Ovary (tissue), 9 donors: Measurements from ENCODE around the gene PIGC. TPM values are rescaled to one million over a fixed set of nuclear protein-coding genes. Genes with fewer than 3 reads are reported as not detected.
A peak's percentile ranks its signal among the peaks of the same experiment; 100 is the strongest.
"Not testable (repeated sequence)": the region's sequence is repeated elsewhere in the genome, so short reads cannot be mapped to it uniquely, and the experiment has no call there.

ENCODE experiments used
- DNase-seq, 5 donors: peaks; one replicate each; pipeline ENCODE4 v3.0.0-alpha.2; 2019 to 2020
- H3K27ac ChIP-seq, 2 donors: fragments of 200-600 bp; one replicate each; pipeline versions ENCODE4 v1.5.1 to v1.8.0; 2019 to 2022
- H3K27me3 ChIP-seq: fragments of 200-600 bp; one replicate; pipeline ENCODE4 v1.8.0; 2022
- H3K36me3 ChIP-seq: fragments of 200-600 bp; sonication (generic); one replicate; pipeline ENCODE4 v1.5.1; 2019
- H3K4me1 ChIP-seq: one replicate; pipeline ENCODE4 v1.8.1; 2013; ENCODE audit warnings: mild to moderate bottlenecking, moderate library complexity; ENCODE audit not compliant: insufficient read depth
- H3K4me3 ChIP-seq: fragments of 200-600 bp; sonication (generic); one replicate; pipeline ENCODE4 v1.5.1; 2017
- H3K9me3 ChIP-seq, 2 donors: fragments of 200-600 bp in 1 of 2; sonication (generic) in 1 of 2; one replicate each; pipeline versions ENCODE4 v1.5.1 to v1.8.1; 2013 to 2019; ENCODE audit warnings: mild to moderate bottlenecking in 1 of 2, moderate library complexity in 1 of 2
- CTCF ChIP-seq, 3 donors: fragments of 450-650 bp in 2 of 3; fragments of 200-600 bp in 1 of 3; IDR thresholded peaks; one replicate each; pipeline versions ENCODE4 v1.5.1 to v1.8.0; 2016 to 2022; ENCODE audit warnings: antibody characterized with exemption in 3 of 3, mild to moderate bottlenecking in 1 of 3
- EP300 ChIP-seq: sonication (generic); formaldehyde crosslinking; IDR thresholded peaks from one replicate; pipeline ENCODE4 v1.6.1; 2017; ENCODE audit warnings: antibody characterized with exemption
- POLR2A ChIP-seq: fragments of 450-650 bp; IDR thresholded peaks from one replicate; pipeline ENCODE4 v1.6.1; 2017; ENCODE audit warnings: antibody characterized with exemption, mild to moderate bottlenecking, moderate library complexity
- WGBS, 3 donors: extraction: QIAGEN DNeasy Blood & Tissue Kit in 1 of 3; methylation state at CpG; one replicate each; pipeline versions ENCODE4 v1.1.5 to v1.1.7; 2013 to 2017; 5-methylcytosine and 5-hydroxymethylcytosine counted together
- intact Hi-C, 4 donors: fragments of 100-400 bp; cut with DNase I; formaldehyde crosslinking; loops; one replicate each; pipeline versions ENCODE4 v1.11.0 to v1.15.1; 2022 to 2023
- polyA plus RNA-seq, 2 donors: library from polyadenylated mRNA; stranded (reverse); fragments of 200-250 nt in 1 of 2; fragments of 350-450 nt in 1 of 2; fragmentation: Illumina TruSeq in 1 of 2; extraction: RNeasy Lipid Tissue Mini Kit (QIAGEN cat#74804) in 1 of 2; gene quantifications; one replicate each; pipeline ENCODE4 v1.2.3, GENCODE V29; 2013 to 2014
- total RNA-seq, 7 donors: library from RNA; depleted of rRNA in 2 of 7; stranded (reverse); fragments of >200 nt in 2 of 7; fragmentation: NEBNext Ultra II Directional in 3 of 7; extraction: Animal tissue kit (Norgen Biotek cat#: 25700) in 3 of 7; gene quantifications; one replicate each; pipeline versions ENCODE4 v1.1.0 to v1.2.4, GENCODE V29; 2016 to 2023
- donor health status: DM: no; HTN: no; CAD: no; lungs with moderate emphysema.
- donor health status: DM: no; HTN: no; CAD: no.
- donor health status: Bipolar disorder and iron deficiency.
- donor health status: DM: yes; HTN: yes; CAD: no.
- donor health status: DM: no; HTN: no; CAD: no.
- donor health status: DM: yes; HTN: yes; CAD: no.

Gene PIGC
- total and polyA plus RNA-seq, 9 donors, result 21.1 to 49.3 (median 25.1) TPM

- peak overlapping the region in 1 of 2 donors; percentile 47 for H3K27ac ChIP-seq
- H3K4me1 ChIP-seq, result peaks cover 9% of the 10 kb centered on the region
- H3K9me3 ChIP-seq, result no peaks in the 10 kb centered on the region
- no peaks in the 10 kb centered on the region for H3K36me3 ChIP-seq
- DNase-seq, result no peak
- peak overlapping the region; percentile 98 for H3K4me3 ChIP-seq
- no peaks in the 10 kb centered on the region for H3K27me3 ChIP-seq
- TF ChIP-seq POLR2A, result no peak
- no peak for TF ChIP-seq EP300
- no peak for TF ChIP-seq CTCF (IDR thresholded peaks at IDR 0.05)
- WGBS, 3 donors, result 56 to 63% (median 59%) methylated on average over 3 of the region's 3 CpGs
- intact Hi-C loops, result loop anchor here in 1 of 4 donors (10.0 kb wide), 3 partner anchors 272 to 638 kb away; no protein-coding TSS in a partner anchor
These were observed 865 bp downstream of the PIGC start for GRCh38 chr1:172442843-172443565.

GRCh38 chr1:172442404-172442803 lies 1.5 kb downstream of the PIGC start:
- H3K4me1 ChIP-seq, result peaks cover 9% of the 10 kb centered on the region
- H3K36me3 ChIP-seq, result no peaks in the 10 kb centered on the region
- H3K27me3 ChIP-seq, result no peaks in the 10 kb centered on the region
- DNase-seq, result no peak
- TF ChIP-seq CTCF (IDR thresholded peaks at IDR 0.05) (no peak), POLR2A (no peak), EP300 (no peak)
- no peak overlapping the region for H3K27ac ChIP-seq
- H3K4me3 ChIP-seq, result peak overlapping the region; percentile 2
- intact Hi-C loops, result loop anchor here in 1 of 4 donors (10.0 kb wide), 3 partner anchors 272 to 638 kb away; no protein-coding TSS in a partner anchor
- WGBS, 3 donors, result 92 to 97% (median 92%) methylated on average over 6 of the region's 6 CpGs
- H3K9me3 ChIP-seq, result no peaks in the 10 kb centered on the region

- H3K36me3 ChIP-seq, H3K27ac ChIP-seq, intact Hi-C loops, H3K4me1 ChIP-seq, H3K9me3 ChIP-seq, H3K4me3 ChIP-seq, DNase-seq, H3K27me3 ChIP-seq: not testable (repeated sequence)
- whole genome bisulfite sequencing, 3 donors, result 96 to 99% (median 96%) methylated on average over 3 of the region's 3 CpGs
These were observed 6.7 kb downstream of the PIGC start for GRCh38 chr1:172437183-172437582.

GRCh38 chr1:172431721-172432192 lies 12.1 kb downstream of the PIGC start:
- Histone ChIP-seq H3K4me3 (no peak overlapping the region), H3K4me1 (no peaks in the 10 kb centered on the region), H3K9me3 (no peaks in the 10 kb centered on the region), H3K27ac (no peak overlapping the region), H3K36me3 (no peaks in the 10 kb centered on the region), H3K27me3 (no peaks in the 10 kb centered on the region)
- WGBS, 3 donors, result 76 to 82% (median 78%) methylated on average over 9 of the region's 9 CpGs
- intact Hi-C loops, result no loop called here
- TF ChIP-seq EP300 (no peak), POLR2A (no peak), CTCF (IDR thresholded peaks at IDR 0.05) (no peak)
- DNase-seq, result no peak

GRCh38 chr1:172431204-172431603 lies 12.7 kb downstream of the PIGC start:
- no peak overlapping the region for H3K4me3 ChIP-seq

More at GRCh38 chr1:172431204-172431603, 12.7 kb downstream of the PIGC start:
- Histone ChIP-seq H3K27ac (no peak overlapping the region), H3K9me3 (no peaks in the 10 kb centered on the region), H3K27me3 (no peaks in the 10 kb centered on the region), H3K36me3 (no peaks in the 10 kb centered on the region), H3K4me1 (no peaks in the 10 kb centered on the region)
- TF ChIP-seq EP300 (no peak), POLR2A (no peak), CTCF (IDR thresholded peaks at IDR 0.05) (no peak)
- 45 to 59% (median 53%) methylated on average over 2 of the region's 2 CpGs for WGBS, 3 donors
- no peak for DNase-seq
- intact Hi-C loops, result no loop called here
